H9 (cell line): ENCODE data around the gene NSMCE3. TPM values are rescaled to one million over a fixed set of nuclear protein-coding genes. Genes with fewer than 3 reads are reported as not detected.

Source experiments
- DNase-seq: peaks from one replicate; pipeline ENCODE4 v3.0.0-alpha.2; 2017
- H2AFZ ChIP-seq: one replicate; pipeline ENCODE4 v1.6.1; 2013; ENCODE audit warnings: mild to moderate bottlenecking, low read length, control low read depth, moderate library complexity
- H2AK5ac ChIP-seq: 2 replicates; pipeline ENCODE4 v1.6.1; 2013; ENCODE audit warnings: low read length, control low read depth, mixed read lengths; ENCODE audit not compliant: insufficient read length
- H2BK120ac ChIP-seq: one replicate; pipeline ENCODE4 v1.6.1; 2013; ENCODE audit warnings: low read depth, mild to moderate bottlenecking, low read length, control low read depth, inconsistent platforms; ENCODE audit not compliant: poor library complexity, severe bottlenecking
- H2BK12ac ChIP-seq: 2 replicates; pipeline ENCODE4 v1.6.1; 2013; ENCODE audit warnings: low read length, control low read depth, mixed read lengths, low read depth; ENCODE audit not compliant: insufficient read length
- H2BK15ac ChIP-seq: 2 replicates; pipeline ENCODE4 v1.6.1; 2013; ENCODE audit warnings: low read depth, low read length, control low read depth
- H2BK20ac ChIP-seq: one replicate; pipeline ENCODE4 v1.6.1; 2013; ENCODE audit warnings: low read depth, mild to moderate bottlenecking, low read length, control low read depth, inconsistent platforms; ENCODE audit not compliant: poor library complexity, severe bottlenecking
- H2BK5ac ChIP-seq: 2 replicates; pipeline ENCODE4 v1.6.1; 2013; ENCODE audit warnings: low read length, control low read depth, mixed read lengths; ENCODE audit not compliant: insufficient read length
- H3K14ac ChIP-seq: 2 replicates; pipeline ENCODE4 v1.6.1; 2013; ENCODE audit warnings: low read length, control low read depth; ENCODE audit not compliant: insufficient read depth
- H3K18ac ChIP-seq: 2 replicates; pipeline ENCODE4 v1.6.1; 2013; ENCODE audit warnings: low read depth, mild to moderate bottlenecking, mixed read lengths, low read length, control low read depth; ENCODE audit not compliant: insufficient read length
- H3K23ac ChIP-seq: 2 replicates; pipeline ENCODE4 v1.6.1; 2013; ENCODE audit warnings: low read length, control low read depth, mixed read lengths, low read depth; ENCODE audit not compliant: insufficient read length
- H3K23me2 ChIP-seq: 2 replicates; pipeline ENCODE4 v1.6.1; 2013; ENCODE audit warnings: low read depth, mild to moderate bottlenecking, mixed read lengths, low read length, control low read depth; ENCODE audit not compliant: insufficient read length, poor library complexity, severe bottlenecking
- H3K27ac ChIP-seq: 2 replicates; pipeline ENCODE4 v1.5.1; 2013; ENCODE audit warnings: low read length, control low read depth, mixed read lengths, low read depth; ENCODE audit not compliant: insufficient read length
- H3K27me3 ChIP-seq: 2 replicates; pipeline ENCODE4 v1.6.1; 2013; ENCODE audit warnings: low read length, control low read depth, inconsistent platforms; ENCODE audit not compliant: insufficient read depth
- H3K4ac ChIP-seq: 2 replicates; pipeline ENCODE4 v1.6.1; 2013; ENCODE audit warnings: low read depth, mild to moderate bottlenecking, control low read depth, inconsistent platforms, low read length, moderate library complexity
- H3K4me1 ChIP-seq: 2 replicates; pipeline ENCODE4 v1.6.1; 2013; ENCODE audit warnings: low read length, control low read depth, inconsistent platforms; ENCODE audit not compliant: insufficient read depth
- H3K4me2 ChIP-seq: 2 replicates; pipeline ENCODE4 v1.6.1; 2013; ENCODE audit warnings: low read length, control low read depth, mixed read lengths; ENCODE audit not compliant: insufficient read length, insufficient read depth
- H3K56ac ChIP-seq: 2 replicates; pipeline ENCODE4 v1.6.1; 2013; ENCODE audit warnings: low read depth, mild to moderate bottlenecking, mixed read lengths, low read length, control low read depth; ENCODE audit not compliant: insufficient read length
- H3K79me1 ChIP-seq: 2 replicates; pipeline ENCODE4 v1.6.1; 2013; ENCODE audit warnings: low read depth, mild to moderate bottlenecking, moderate library complexity, low read length, control low read depth, inconsistent platforms; ENCODE audit not compliant: insufficient read depth, poor library complexity, severe bottlenecking
- H3K79me2 ChIP-seq: 2 replicates; pipeline ENCODE4 v1.6.1; 2013; ENCODE audit warnings: low read length, control low read depth, inconsistent platforms; ENCODE audit not compliant: insufficient read depth
- H3K9ac ChIP-seq: 2 replicates; pipeline ENCODE4 v1.6.1; 2013; ENCODE audit warnings: low read length, control low read depth, mixed read lengths; ENCODE audit not compliant: insufficient read length; ENCODE audit errors: extremely low read depth
- H3K9me3 ChIP-seq: one replicate; pipeline ENCODE4 v1.6.1; 2013; ENCODE audit warnings: low read depth, low read length, inconsistent platforms; ENCODE audit not compliant: control insufficient read depth
- H3T11ph ChIP-seq: one replicate; pipeline ENCODE4 v1.6.1; 2013; ENCODE audit warnings: mild to moderate bottlenecking, low read length, control low read depth, inconsistent platforms
- H4K20me1 ChIP-seq: one replicate; pipeline ENCODE4 v1.6.1; 2013; ENCODE audit not compliant: control insufficient read depth, insufficient read length, insufficient read depth
- H4K5ac ChIP-seq: 2 replicates; pipeline ENCODE4 v1.6.1; 2013; ENCODE audit warnings: low read depth, mild to moderate bottlenecking, mixed read lengths, low read length, control low read depth; ENCODE audit not compliant: insufficient read length
- H4K8ac ChIP-seq: replicated peaks from 2 replicates; pipeline ENCODE4 v1.6.1; 2013; ENCODE audit warnings: low read length, control low read depth, mixed read lengths, low read depth; ENCODE audit not compliant: insufficient read length
- H4K91ac ChIP-seq: 2 replicates; pipeline ENCODE4 v1.6.1; 2013; ENCODE audit warnings: low read depth, mild to moderate bottlenecking, moderate library complexity, mixed read lengths, low read length, control low read depth; ENCODE audit not compliant: insufficient read length
- H3K27ac Mint-ChIP-seq, 3 experiments: 2 replicates in 2 of 3; 3 replicates in 1 of 3; pipeline ENCODE4 v1.8.0; 2020 to 2021; ENCODE audit warnings: mixed read lengths in 3 of 3, mild to moderate bottlenecking in 1 of 3, moderate library complexity in 1 of 3
- H3K27me3 Mint-ChIP-seq: 2 replicates; pipeline ENCODE4 v1.8.0; 2021; ENCODE audit warnings: low read depth, mild to moderate bottlenecking, moderate library complexity, mixed read lengths
- H3K36me3 Mint-ChIP-seq, 3 experiments: 2 replicates in 2 of 3; 3 replicates in 1 of 3; pipeline ENCODE4 v1.8.0; 2020 to 2021; ENCODE audit warnings: low read depth in 3 of 3, mixed read lengths in 3 of 3; ENCODE audit not compliant: insufficient read depth in 1 of 3
- H3K4me1 Mint-ChIP-seq, 2 experiments: 2 replicates each; pipeline ENCODE4 v1.8.0; 2020; ENCODE audit warnings: mixed read lengths in 2 of 2
- H3K4me3 Mint-ChIP-seq, 2 experiments: 2 replicates in 1 of 2; 3 replicates in 1 of 2; pipeline ENCODE4 v1.8.0; 2020 to 2021; ENCODE audit warnings: mild to moderate bottlenecking in 2 of 2, mixed read lengths in 2 of 2, moderate library complexity in 1 of 2
- H3K9me3 Mint-ChIP-seq, 2 experiments: 2 replicates in 1 of 2; 3 replicates in 1 of 2; pipeline ENCODE4 v1.8.0; 2020; ENCODE audit warnings: mild to moderate bottlenecking in 2 of 2, mixed read lengths in 2 of 2, moderate library complexity in 1 of 2
- WGBS: extraction: QIAGEN DNeasy Blood & Tissue Kit; methylation state at CpG from one replicate; pipeline ENCODE4 v1.1.7; 2013; ENCODE audit warnings: missing lambda C conversion rate, low lambda C conversion rate, mixed read lengths; ENCODE audit not compliant: insufficient read length; ENCODE audit errors: extremely low coverage; 5-methylcytosine and 5-hydroxymethylcytosine counted together
- total RNA-seq: library from RNA; stranded (reverse); gene quantifications from 2 replicates; pipeline ENCODE4 v1.2.1, GENCODE V29; 2021
- TF ChIP-seq, protein P1 (sequence below): fragments of 200-600 bp; sonication (generic); conservative IDR thresholded peaks from 3 replicates; pipeline ENCODE4 v1.8.0; 2021; ENCODE audit warnings: antibody characterized with exemption, mild to moderate bottlenecking

The NSMCE3 gene
- total RNA-seq, 1 experiment from 2014 or later, result 6.9 TPM

DNA sequence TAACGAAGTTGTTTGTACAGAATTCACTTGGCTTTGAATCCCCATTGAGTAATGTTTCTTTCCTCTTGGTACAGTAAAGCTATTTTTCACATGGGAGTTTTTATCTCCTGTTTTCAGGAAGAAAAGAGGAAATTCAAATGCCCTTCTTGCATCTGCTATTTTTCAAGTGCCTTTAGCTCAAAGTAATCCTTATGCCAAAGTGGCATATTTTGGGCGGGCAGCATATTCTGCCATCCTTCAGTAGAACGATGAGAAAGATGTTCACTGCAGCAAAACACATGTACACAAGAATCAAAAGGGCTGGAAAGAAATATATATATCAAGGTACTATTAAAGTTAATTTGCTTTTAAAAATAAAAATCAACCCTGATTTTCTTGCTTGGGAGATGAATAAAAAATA is 5.3 kb upstream of the NSMCE3 start:
- TF ChIP-seq, protein P1, sequence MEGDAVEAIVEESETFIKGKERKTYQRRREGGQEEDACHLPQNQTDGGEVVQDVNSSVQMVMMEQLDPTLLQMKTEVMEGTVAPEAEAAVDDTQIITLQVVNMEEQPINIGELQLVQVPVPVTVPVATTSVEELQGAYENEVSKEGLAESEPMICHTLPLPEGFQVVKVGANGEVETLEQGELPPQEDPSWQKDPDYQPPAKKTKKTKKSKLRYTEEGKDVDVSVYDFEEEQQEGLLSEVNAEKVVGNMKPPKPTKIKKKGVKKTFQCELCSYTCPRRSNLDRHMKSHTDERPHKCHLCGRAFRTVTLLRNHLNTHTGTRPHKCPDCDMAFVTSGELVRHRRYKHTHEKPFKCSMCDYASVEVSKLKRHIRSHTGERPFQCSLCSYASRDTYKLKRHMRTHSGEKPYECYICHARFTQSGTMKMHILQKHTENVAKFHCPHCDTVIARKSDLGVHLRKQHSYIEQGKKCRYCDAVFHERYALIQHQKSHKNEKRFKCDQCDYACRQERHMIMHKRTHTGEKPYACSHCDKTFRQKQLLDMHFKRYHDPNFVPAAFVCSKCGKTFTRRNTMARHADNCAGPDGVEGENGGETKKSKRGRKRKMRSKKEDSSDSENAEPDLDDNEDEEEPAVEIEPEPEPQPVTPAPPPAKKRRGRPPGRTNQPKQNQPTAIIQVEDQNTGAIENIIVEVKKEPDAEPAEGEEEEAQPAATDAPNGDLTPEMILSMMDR, result no peak

More for the DNA sequence above, 5.3 kb upstream of the NSMCE3 start:
- Histone ChIP-seq H3K27ac (no peak overlapping the region), H2BK5ac (no peak overlapping the region), H3K4me2 (no peak overlapping the region), H3K4me1 (no peaks in the 10 kb centered on the region), H4K91ac (no peak overlapping the region), H3K4ac (no peak overlapping the region), H3K79me2 (0 out of 2 replicates have a peak, but pooled peaks cover 1% of the 10 kb centered on the region), H3K9me3 (no peaks in the 10 kb centered on the region), H3K27me3 (no peaks in the 10 kb centered on the region), H2BK120ac (no peak overlapping the region), H4K20me1 (no peaks in the 10 kb centered on the region), H2BK12ac (no peak overlapping the region), H3K18ac (no peak overlapping the region), H2BK20ac (no peak overlapping the region), H4K5ac (no peak overlapping the region), H3K56ac (no peak overlapping the region), H3K9ac (no peak overlapping the region), H3K23ac (no peak overlapping the region), H2AFZ (no peak overlapping the region), H3K14ac (no peak overlapping the region), H2AK5ac (no peak overlapping the region), H2BK15ac (no peak overlapping the region), H3K23me2 (peaks cover 3% of the 10 kb centered on the region), H3K79me1 (no peaks in the 10 kb centered on the region), H3T11ph (no peak overlapping the region), H4K8ac (no peak overlapping the region)
- DNase-seq, result no peak
- H3K4me1 Mint-ChIP-seq, result peaks cover 8 to 10% of the 10 kb centered on the region in 2 experiments
- no peak overlapping the region for H3K27ac Mint-ChIP-seq
- 100% methylated on average over 1 of the region's 3 CpGs for WGBS
- H3K27me3 Mint-ChIP-seq, result no peaks in the 10 kb centered on the region
- no peaks in the 10 kb centered on the region for H3K36me3 Mint-ChIP-seq
- H3K9me3 Mint-ChIP-seq, result no peaks in the 10 kb centered on the region
- H3K4me3 Mint-ChIP-seq, result no peak overlapping the region
